MG63 (cell line): ENCODE results near the gene FARP1. TPM values are rescaled to one million over a fixed set of nuclear protein-coding genes. Genes with fewer than 3 reads are reported as not detected.

ENCODE experiments used
- DNase-seq: peaks from one replicate; pipeline ENCODE4 v3.0.0-alpha.2; 2020
- H3K27me3 ChIP-seq: fragments of 250-450 bp; sonication (Bioruptor Pico); 2 replicates; pipeline ENCODE4 v1.5.1; 2020; ENCODE audit warnings: mild to moderate bottlenecking, moderate library complexity
- H3K36me3 ChIP-seq: fragments of 250-450 bp; sonication (Bioruptor Pico); 2 replicates; pipeline ENCODE4 v1.5.1; 2020; ENCODE audit warnings: mild to moderate bottlenecking, moderate library complexity
- H3K4me3 ChIP-seq: fragments of 250-450 bp; sonication (Bioruptor Pico); 2 replicates; pipeline ENCODE4 v1.5.1; 2020; ENCODE audit warnings: mild to moderate bottlenecking, moderate library complexity
- H3K9me3 ChIP-seq: fragments of 250-450 bp; sonication (Bioruptor Pico); 2 replicates; pipeline ENCODE4 v1.5.1; 2020; ENCODE audit warnings: mild to moderate bottlenecking, moderate library complexity
- total RNA-seq: library from RNA; depleted of rRNA; stranded (reverse); fragments of >200 nt; shearing (Covaris generic); gene quantifications from 2 replicates; pipeline ENCODE4 v1.2.3, GENCODE V29; 2014; ENCODE audit warnings: low replicate concordance; rRNA removed

Gene FARP1
- total RNA-seq, 1 experiment from 2014 or later, result 16.0 TPM

DNA sequence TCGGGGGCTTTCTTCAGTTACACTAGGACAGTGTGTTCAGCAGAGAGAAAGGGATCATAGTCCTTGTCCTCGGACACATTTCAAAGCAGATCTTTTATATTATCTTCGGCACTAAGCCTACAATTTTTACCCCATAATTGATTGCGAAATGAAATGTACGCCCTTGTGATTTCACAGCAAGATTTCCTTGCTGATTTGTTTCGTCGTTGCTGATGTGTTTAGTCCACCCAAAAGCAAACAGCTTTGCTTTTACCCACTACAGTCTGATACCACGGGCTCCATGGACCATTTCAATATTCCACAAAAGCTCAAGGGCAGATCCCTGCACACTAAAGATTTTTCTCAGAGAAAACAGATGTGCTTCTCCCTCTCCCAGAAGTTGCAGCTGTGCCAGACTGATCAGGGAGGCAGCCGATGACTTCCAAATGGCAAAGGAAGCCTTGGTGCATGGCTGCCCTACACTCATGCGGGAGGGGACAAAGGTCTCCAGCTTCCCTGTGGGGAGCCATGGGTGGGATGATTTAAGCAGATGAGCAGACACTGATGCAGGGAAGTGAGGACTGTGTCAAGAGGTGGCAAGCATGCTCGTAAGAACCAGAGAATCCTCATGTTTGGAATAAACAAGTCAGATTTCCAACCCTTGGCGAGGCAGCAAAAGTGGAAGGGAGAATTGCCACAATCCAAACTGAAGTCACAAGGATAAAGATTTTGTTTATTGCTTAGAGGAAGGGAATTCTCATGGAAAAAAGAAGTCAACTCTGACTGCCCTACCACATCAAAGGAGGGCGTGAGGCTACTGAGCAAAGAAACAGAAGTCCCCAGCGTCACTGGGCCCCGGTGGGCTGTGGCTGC is 353.0 kb downstream of the FARP1 start:
- peaks cover 7% of the 10 kb centered on the region for H3K36me3 ChIP-seq
- no peak overlapping the region for H3K4me3 ChIP-seq
- no peak for DNase-seq
- H3K27me3 ChIP-seq, result no peaks in the 10 kb centered on the region
- H3K9me3 ChIP-seq, result no peaks in the 10 kb centered on the region

DNA sequence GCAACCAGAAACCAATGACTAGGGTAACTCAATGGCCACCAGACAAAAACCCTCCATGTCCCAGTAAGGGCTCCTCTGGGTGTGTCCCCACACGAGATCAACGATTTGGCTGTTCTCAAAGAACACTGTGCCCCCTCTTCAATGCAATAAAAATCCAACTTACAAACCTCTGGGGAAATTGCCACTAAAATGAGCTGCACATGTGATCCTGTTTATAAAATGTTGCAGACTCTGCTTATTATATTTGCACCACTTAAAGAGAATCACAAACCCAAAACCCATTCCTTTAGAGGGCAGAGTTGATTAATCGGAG is 353.5 kb downstream of the FARP1 start:
- Histone ChIP-seq H3K27me3 (no peaks in the 10 kb centered on the region), H3K9me3 (no peaks in the 10 kb centered on the region), H3K36me3 (peaks cover 7% of the 10 kb centered on the region), H3K4me3 (no peak overlapping the region)
- no peak for DNase-seq

DNA sequence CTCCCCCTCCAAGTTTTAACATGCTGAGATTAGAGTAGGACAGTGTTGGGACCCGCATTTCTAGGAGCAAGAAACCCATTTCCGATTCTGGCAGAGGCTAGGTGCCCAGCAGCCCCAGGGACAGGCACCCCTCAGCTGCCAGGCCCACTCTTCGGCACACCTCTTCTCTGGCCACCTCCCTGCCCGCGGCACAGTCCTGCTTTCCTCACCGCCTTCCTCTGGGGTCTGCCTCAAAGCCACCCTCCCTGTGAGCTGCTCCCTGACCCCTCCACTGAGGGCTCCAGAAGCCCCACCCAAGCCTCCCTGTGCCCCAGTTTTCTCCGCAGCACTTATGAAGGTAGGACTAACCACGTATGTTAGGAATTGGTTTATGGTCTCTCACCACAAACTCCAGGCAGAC is 354.1 kb downstream of the FARP1 start:
- H3K36me3 ChIP-seq, result peaks cover 7% of the 10 kb centered on the region
- H3K9me3 ChIP-seq, result no peaks in the 10 kb centered on the region
- H3K4me3 ChIP-seq, result no peak overlapping the region
- no peaks in the 10 kb centered on the region for H3K27me3 ChIP-seq
- DNase-seq, result no peak

DNA sequence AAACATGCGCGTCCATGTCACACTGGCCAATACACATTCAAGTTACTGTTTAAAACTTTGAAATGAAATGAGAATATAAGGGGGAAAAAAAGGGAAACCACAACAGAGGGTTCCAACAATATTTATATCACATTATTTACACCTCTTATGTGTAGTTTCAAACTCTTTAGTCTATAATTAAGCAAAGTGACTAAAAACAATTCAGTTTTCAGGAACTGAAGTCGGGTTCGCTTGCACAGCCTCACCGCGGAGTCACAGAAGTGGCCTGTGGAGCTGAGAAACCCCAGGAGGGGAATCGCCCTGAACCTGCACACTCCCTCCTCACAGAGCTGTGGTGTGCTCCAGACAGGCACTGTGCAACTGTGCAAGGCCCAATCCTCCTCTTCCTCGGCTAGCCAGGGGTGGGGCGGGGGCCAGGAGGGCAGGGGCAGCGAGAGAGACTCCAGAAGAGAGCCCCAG is 358.1 kb downstream of the FARP1 start:
- Histone ChIP-seq H3K36me3 (peaks cover 14% of the 10 kb centered on the region), H3K9me3 (no peaks in the 10 kb centered on the region), H3K27me3 (no peaks in the 10 kb centered on the region), H3K4me3 (no peak overlapping the region)
- DNase-seq, result no peak

DNA sequence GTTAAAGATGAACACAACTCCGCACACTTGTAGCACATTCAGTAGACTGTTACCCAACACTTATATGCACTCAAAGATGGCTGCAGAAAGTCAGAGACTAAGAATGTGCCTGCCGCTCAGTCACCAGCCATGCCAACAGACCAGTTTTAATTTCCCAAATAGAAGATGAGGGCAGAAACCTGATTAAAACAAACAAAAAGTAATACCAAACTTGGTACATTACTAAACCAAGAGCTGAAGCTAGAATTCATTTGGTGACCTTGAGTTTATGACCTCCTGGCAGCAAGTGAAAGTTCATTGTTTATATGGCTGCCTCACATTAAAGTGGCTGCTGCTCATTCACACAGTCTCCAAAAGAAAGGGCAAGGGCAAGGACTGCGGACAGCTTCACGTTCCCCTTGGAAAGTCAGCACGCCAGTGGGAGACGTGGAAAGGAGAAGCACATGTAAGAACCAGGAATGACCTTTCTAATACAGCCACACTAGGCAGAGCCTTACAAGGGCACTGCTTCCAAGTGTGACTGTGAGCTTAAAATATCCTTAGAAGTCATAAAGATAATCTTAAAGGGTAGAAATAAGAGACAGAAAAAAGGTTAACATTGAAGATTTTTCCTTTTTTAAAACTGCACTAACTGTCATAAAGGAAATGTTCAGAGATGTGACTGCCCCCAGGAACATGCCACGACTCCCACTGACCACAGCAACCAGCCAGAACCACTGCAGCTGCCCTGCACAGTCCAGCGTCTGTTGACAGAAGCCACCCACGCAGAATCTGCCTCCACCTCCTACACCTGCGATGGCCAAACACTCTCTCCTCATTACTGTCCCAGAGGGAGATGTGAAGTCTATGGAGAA is 360.5 kb downstream of the FARP1 start:
- Histone ChIP-seq H3K27me3 (no peaks in the 10 kb centered on the region), H3K36me3 (peaks cover 12% of the 10 kb centered on the region), H3K4me3 (no peak overlapping the region), H3K9me3 (no peaks in the 10 kb centered on the region)
- DNase-seq, result no peak

DNA sequence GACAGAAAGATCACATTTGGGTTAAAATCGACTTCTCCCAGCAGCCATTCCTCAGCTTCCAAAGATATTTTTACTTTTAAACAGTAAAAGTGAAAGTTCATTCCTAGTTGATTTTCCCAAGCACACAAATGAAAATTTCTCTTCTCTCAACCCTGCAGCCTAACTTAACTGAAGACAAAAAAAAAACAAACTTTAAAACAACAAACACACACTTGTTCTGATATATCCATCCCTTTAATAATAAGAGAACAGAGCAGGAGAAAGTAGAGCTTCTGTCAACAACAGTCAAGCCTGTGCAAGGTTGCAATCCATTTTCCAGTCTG is 361.1 kb downstream of the FARP1 start:
- no peak for DNase-seq
- H3K9me3 ChIP-seq, result no peaks in the 10 kb centered on the region
- no peaks in the 10 kb centered on the region for H3K27me3 ChIP-seq
- H3K36me3 ChIP-seq, result peaks cover 12% of the 10 kb centered on the region
- no peak overlapping the region for H3K4me3 ChIP-seq

DNA sequence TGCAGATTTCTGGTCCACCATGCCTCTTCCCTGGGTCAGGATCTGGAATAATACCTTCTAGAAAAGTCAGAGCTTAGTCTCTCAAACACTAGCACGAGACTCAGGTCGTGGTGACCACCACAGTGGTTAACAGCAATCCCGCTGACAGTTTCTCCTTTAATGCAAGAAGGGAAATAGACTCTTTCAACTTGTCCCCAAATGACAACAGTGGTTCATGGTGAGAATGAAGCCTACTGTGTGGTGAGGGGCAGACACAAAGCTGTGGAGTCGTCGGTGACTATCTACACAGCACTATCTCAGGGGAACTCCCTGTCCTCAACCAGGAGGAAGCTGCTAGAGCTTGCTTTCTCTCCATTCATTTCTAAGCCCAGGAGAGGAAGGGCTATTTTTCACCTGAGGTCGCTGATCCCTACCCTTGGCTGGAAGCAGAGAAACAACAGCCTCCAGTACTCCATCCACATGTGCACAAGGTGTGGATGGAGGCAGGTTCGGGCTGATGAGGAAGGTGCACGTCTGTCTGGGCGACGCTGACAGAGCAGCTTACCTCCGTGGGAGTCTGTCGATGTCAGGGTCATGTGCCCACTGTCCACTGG is 361.6 kb downstream of the FARP1 start:
- no peak overlapping the region for H3K4me3 ChIP-seq
- DNase-seq, result no peak
- no peaks in the 10 kb centered on the region for H3K27me3 ChIP-seq
- no peaks in the 10 kb centered on the region for H3K9me3 ChIP-seq
- peaks cover 10% of the 10 kb centered on the region for H3K36me3 ChIP-seq

Other genes with a start within 250 kb of the FARP1 start
- 165 and 217 TPM in 2 replicates for gene IPO5, start 189.4 kb upstream of the FARP1 start, total RNA-seq
- not detected in 2 replicates for gene RNF113B, start 34.2 kb downstream of the FARP1 start, total RNA-seq